Upper lobe of left lung (tissue), 4 donors: ENCODE results near the gene FAM83F.

ENCODE experiments used
- POLR2A ChIP-seq, 4 donors: fragments of 450-650 bp; IDR thresholded peaks; one replicate each; pipeline ENCODE4 v1.5.1; 2016 to 2017; ENCODE audit warnings: antibody characterized with exemption in 4 of 4, mild to moderate bottlenecking in 2 of 4
- TF ChIP-seq, protein P1 (sequence below), 6 experiments: fragments of 450-650 bp in 4 of 6; fragments of 200-600 bp in 2 of 6; sonication (generic) in 2 of 6; IDR thresholded peaks; one replicate each; pipeline ENCODE4 v1.5.1; 2016 to 2019; ENCODE audit warnings: antibody characterized with exemption in 6 of 6

DNA sequence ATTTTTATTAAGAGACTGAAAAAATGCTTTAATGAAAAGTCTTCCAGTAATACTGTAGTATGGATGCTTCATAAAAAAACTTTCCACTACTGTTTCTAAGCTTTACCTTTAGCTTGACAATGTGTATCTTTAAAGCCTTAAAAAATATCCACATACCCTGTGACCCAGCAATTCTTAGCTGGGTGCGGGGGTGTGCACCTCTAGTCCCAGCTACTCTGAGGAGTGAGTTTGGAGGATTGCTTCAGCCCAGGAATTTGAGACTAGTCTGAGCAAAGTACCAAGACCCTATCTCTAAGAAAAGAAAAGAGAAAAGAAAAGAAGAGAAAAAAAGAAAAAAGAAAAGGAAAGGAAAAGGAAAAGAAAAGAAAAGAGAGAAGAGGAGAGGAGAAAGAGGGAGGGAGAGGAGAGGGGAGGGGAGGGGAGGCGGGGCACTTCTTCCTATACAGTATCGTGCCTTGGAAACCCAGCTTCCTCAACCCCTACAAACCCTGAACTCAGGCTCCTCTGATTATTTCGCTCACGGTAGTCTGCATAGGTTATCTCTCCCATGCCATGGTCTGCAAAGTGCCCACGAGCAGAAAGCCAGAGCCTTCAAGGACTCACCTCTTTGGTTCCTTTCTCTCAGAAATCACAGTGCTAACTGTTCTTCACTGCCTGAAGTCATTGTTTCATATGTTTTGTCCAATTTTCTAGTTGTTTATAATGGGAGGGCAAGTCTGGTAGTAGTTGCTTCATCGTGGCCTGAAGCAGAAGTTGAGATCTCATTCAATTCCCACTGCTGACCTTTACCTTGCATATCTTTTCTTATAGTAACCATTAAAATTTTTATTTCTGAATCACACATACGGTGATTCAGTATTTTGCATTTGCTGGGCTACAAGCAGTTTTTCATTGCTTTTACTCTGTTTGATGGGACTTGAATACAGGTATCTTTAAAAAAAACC is 82.2 kb downstream of the FAM83F start:
- TF ChIP-seq, protein P1, sequence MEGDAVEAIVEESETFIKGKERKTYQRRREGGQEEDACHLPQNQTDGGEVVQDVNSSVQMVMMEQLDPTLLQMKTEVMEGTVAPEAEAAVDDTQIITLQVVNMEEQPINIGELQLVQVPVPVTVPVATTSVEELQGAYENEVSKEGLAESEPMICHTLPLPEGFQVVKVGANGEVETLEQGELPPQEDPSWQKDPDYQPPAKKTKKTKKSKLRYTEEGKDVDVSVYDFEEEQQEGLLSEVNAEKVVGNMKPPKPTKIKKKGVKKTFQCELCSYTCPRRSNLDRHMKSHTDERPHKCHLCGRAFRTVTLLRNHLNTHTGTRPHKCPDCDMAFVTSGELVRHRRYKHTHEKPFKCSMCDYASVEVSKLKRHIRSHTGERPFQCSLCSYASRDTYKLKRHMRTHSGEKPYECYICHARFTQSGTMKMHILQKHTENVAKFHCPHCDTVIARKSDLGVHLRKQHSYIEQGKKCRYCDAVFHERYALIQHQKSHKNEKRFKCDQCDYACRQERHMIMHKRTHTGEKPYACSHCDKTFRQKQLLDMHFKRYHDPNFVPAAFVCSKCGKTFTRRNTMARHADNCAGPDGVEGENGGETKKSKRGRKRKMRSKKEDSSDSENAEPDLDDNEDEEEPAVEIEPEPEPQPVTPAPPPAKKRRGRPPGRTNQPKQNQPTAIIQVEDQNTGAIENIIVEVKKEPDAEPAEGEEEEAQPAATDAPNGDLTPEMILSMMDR (IDR thresholded peaks at IDR 0.05), result no peak
- TF ChIP-seq POLR2A (IDR thresholded peaks at IDR 0.05), result no peak
